HEK293 (cell line): ENCODE results near the gene SALL1.

Experiments
- CTCF ChIP-seq: fragments of 450-650 bp; formaldehyde crosslinking; IDR thresholded peaks from 2 replicates; pipeline ENCODE4 v1.5.1; 2016; ENCODE audit warnings: missing biosample characterization, missing genetic modification characterization
- INSM2 ChIP-seq: fragments of 450-650 bp; formaldehyde crosslinking; IDR thresholded peaks from 2 replicates; pipeline ENCODE4 v1.5.1; 2016; ENCODE audit warnings: missing biosample characterization, missing genetic modification characterization
- REST ChIP-seq: fragments of 450-650 bp; formaldehyde crosslinking; IDR thresholded peaks from 2 replicates; pipeline ENCODE4 v1.5.1; 2016; ENCODE audit warnings: missing biosample characterization, missing genetic modification characterization
- ZNF292 ChIP-seq: fragments of 450-650 bp; formaldehyde crosslinking; IDR thresholded peaks from 2 replicates; pipeline ENCODE4 v1.5.1; 2016; ENCODE audit warnings: low read depth, missing biosample characterization, missing genetic modification characterization, borderline replicate concordance
- ZNF302 ChIP-seq: fragments of 450-650 bp; formaldehyde crosslinking; IDR thresholded peaks from 2 replicates; pipeline ENCODE4 v1.5.1; 2016; ENCODE audit warnings: missing biosample characterization, missing genetic modification characterization, low read depth
- ZNF391 ChIP-seq: fragments of 450-650 bp; formaldehyde crosslinking; IDR thresholded peaks from 2 replicates; pipeline ENCODE4 v1.5.1; 2016; ENCODE audit warnings: low read depth, missing biosample characterization, missing genetic modification characterization, borderline replicate concordance
- ZNF548 ChIP-seq: fragments of 450-650 bp; formaldehyde crosslinking; IDR thresholded peaks from 2 replicates; pipeline ENCODE4 v1.5.1; 2016; ENCODE audit warnings: missing biosample characterization, missing genetic modification characterization
- ZNF645 ChIP-seq: fragments of 450-650 bp; formaldehyde crosslinking; IDR thresholded peaks from 2 replicates; pipeline ENCODE4; 2016; ENCODE audit warnings: missing biosample characterization, missing genetic modification characterization

- TF ChIP-seq REST (tag by site-specific recombination): no peak
- no peak for TF ChIP-seq INSM2 (tag by site-specific recombination)
- no peak for TF ChIP-seq ZNF292 (tag by site-specific recombination)
- no peak for TF ChIP-seq CTCF (tag by site-specific recombination)
- no peak for TF ChIP-seq ZNF391 (tag by site-specific recombination)
- TF ChIP-seq ZNF645 (tag by site-specific recombination): no peak
- TF ChIP-seq ZNF302: no peak
- TF ChIP-seq ZNF548 (tag by site-specific recombination): no peak
Measured at GRCh38 chr16:51131619-51132018, 19.5 kb downstream of the SALL1 start.
